Measurements from ENCODE around the gene TMPRSS5.

GRCh38 chr11:113722221-113722620 lies 16.1 kb upstream of the TMPRSS5 start:
- TF ChIP-seq SP2 (CRISPR knock-in tag; IDR thresholded peaks at IDR 0.05) (no peak), POLR2AphosphoS5 (IDR thresholded peaks at IDR 0.05; ENCODE audit: low read depth, low read length) (no peak), ZNF12 (CRISPR knock-in tag; IDR thresholded peaks at IDR 0.05) (no peak), YEATS2 (CRISPR knock-in tag; IDR thresholded peaks at IDR 0.05; ENCODE audit: borderline replicate concordance) (no peak), BCL6 (CRISPR knock-in tag; IDR thresholded peaks at IDR 0.05) (peak; percentile 41; the same call in 1 of the 2 replicates), DNMT1 (CRISPR knock-in tag; IDR thresholded peaks at IDR 0.05) (no peak), GTF2F1 (IDR thresholded peaks at IDR 0.05; ENCODE audit: low read length) (no peak), CTCF (CRISPR knock-in tag; IDR thresholded peaks at IDR 0.05) (no peak)
